ENCODE results near the gene ZNF578. TPM values are rescaled to one million over a fixed set of nuclear protein-coding genes. Genes with fewer than 3 reads are reported as not detected.

ZNF578 gene
- total and polyA plus RNA-seq, 2 donors (not counting 3 experiments of a cell fraction or from before 2014, with no cell fraction given): 0.46 to 1.00 TPM

DNA sequence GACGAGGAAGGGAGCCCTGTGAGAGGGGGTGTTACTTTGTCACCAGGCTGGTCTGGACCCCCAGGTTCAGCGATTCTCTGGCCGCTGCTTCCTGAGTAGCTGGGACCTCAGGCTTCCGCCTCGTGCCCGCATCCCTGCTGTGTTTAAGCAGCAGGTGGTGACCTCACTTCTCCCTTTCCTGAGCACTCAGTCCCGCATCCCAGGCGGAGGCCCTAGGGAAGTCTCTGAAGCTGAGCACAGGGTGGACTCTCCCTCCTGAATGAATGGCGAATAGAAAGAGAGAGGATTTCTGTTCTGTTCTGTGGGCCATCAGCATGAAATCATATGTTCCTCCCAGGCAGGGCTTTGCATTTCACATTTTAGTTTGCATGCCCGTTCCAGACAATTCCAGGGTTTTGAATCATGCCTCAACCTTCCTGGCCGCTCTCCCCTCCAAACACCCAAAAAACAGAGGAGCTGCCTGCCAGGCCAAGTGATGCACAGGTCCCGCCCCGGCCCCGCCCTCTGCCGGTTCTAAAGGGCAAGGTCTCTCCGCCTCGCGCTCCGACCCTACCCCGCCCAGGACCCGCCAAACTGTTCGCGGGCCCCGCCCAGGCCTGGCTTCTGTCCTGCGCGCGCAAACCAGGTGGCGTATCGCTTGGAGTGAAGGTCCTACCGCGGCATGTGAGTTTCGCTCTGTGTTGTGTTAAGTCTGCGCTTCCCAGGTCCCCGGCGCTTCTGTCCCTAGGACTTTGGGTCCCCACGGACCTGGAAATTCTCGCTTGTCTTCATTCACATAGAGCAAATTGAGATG is 39.0 kb downstream of the ZNF578 start:
- intact Hi-C loops (cut with micrococcal nuclease) (no loop called here), dilution Hi-C loops (cut with MboI; ENCODE audit: extremely low pct_ligation_motif_present, low sequenced_read_pairs) (no loop called here)
- Histone ChIP-seq H3K4me2 (ENCODE audit: insufficient read depth, low read length) (no peak overlapping the region), H3K4me1 (ENCODE audit: control insufficient read depth, extremely low read depth, insufficient read depth, low read length) (no peaks in the 10 kb centered on the region), H3K36me3 (ENCODE audit: control insufficient read depth in 2 of 2, extremely low read depth in 1 of 2, insufficient read depth in 2 of 2, low read length in 2 of 2) (no peaks in the 10 kb centered on the region), H2AFZ (ENCODE audit: low read depth, low read length) (no peak overlapping the region), H3K79me2 (ENCODE audit: control insufficient read depth, insufficient read depth, low read length) (no peaks in the 10 kb centered on the region), H3K4me3 (replicated peaks in 1 of 3; ENCODE audit: insufficient read depth in 1 of 3, low read depth in 1 of 3, low read length in 3 of 3) (no peak overlapping the region), H3K27me3 (ENCODE audit: control insufficient read depth in 2 of 2, insufficient read depth in 2 of 2, low read length in 2 of 2) (no peaks in the 10 kb centered on the region), H3K27ac (ENCODE audit: insufficient read depth, low read depth, low read length) (no peak overlapping the region), H4K20me1 (replicated peaks; ENCODE audit: control insufficient read depth, extremely low read depth, insufficient read depth, low read length) (no peaks in the 10 kb centered on the region), H3K9me3 (replicated peaks; ENCODE audit: control insufficient read depth, insufficient read depth, low read length) (no peaks in the 10 kb centered on the region), H3K9ac (replicated peaks; ENCODE audit: extremely low read depth, insufficient read depth, low read length) (no peak overlapping the region), H3K9me1 (replicated peaks; ENCODE audit: control insufficient read depth, extremely low read depth, insufficient read depth, low read length) (no peaks in the 10 kb centered on the region)
- DNase-seq (ENCODE audit: low read depth, low spot score) (no peak), FAIRE-seq (no peak)
- CTCF ChIA-PET: no interaction called here
- POLR2A ChIA-PET: no interaction called here
- no peak for TF ChIP-seq FOS (IDR thresholded peaks at IDR 0.05; ENCODE audit: borderline replicate concordance, insufficient read depth, low read length)
- no TSS peak for BruUV-seq (replicated peaks)

DNA sequence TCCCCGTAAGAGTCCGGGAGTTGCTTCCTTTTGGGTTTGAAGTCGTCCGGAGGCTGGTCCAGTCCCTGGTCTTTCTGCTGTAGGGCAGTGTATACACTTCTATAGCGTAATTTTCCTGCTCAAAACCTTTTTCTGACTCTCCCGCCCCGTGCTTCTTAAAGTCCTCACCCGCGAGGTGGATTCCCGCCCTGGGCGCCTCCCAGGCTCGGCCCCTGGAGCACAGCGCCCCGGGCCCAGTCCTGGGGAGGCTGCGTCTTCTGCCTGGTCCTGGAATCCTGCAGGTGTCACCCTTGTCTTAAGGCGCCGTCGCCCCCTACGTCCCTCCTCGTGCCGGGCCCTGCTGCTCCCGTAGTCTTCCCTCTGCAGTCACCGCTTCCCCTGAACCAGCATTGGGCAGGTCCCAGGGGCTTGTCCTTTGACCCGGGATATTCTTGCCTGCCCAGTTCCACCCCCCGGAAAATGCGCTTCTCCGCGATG is 39.7 kb downstream of the ZNF578 start:
- no peaks in the 10 kb centered on the region for H3K9me3 ChIP-seq (replicated peaks; ENCODE audit: control insufficient read depth, insufficient read depth, low read length)
- DNase-seq (ENCODE audit: low read depth, low spot score): peak; percentile 2
- ChIA-PET CTCF (no interaction called here), POLR2A (no interaction called here)
- H3K9ac ChIP-seq (replicated peaks; ENCODE audit: extremely low read depth, insufficient read depth, low read length): no peak overlapping the region
- TF ChIP-seq FOS (IDR thresholded peaks at IDR 0.05; ENCODE audit: borderline replicate concordance, insufficient read depth, low read length): no peak
- no peak for TF ChIP-seq POLR2A (IDR thresholded peaks at IDR 0.05; ENCODE audit: low read depth, low read length)
- TF ChIP-seq GATA2 (IDR thresholded peaks at IDR 0.05; ENCODE audit: insufficient read depth, insufficient read length, low read depth, low read length): no peak
- TF ChIP-seq JUN (IDR thresholded peaks at IDR 0.05; ENCODE audit: borderline replicate concordance, insufficient read depth, insufficient read length, low read depth): no peak
- TF ChIP-seq EZH2 (IDR thresholded peaks at IDR 0.05; ENCODE audit: borderline replicate concordance, low read depth, low read length, severe bottlenecking): no peak
- no peak for TF ChIP-seq MYC (IDR thresholded peaks at IDR 0.05; ENCODE audit: low read depth, low read length)
- H4K20me1 ChIP-seq (replicated peaks; ENCODE audit: control insufficient read depth, extremely low read depth, insufficient read depth, low read length): no peaks in the 10 kb centered on the region
- FAIRE-seq: no peak
- intact Hi-C loops (cut with micrococcal nuclease) (no loop called here), dilution Hi-C loops (cut with MboI; ENCODE audit: extremely low pct_ligation_motif_present, low sequenced_read_pairs) (no loop called here)
- no TSS peak for BruUV-seq (replicated peaks)
- H3K79me2 ChIP-seq (ENCODE audit: control insufficient read depth, insufficient read depth, low read length): no peaks in the 10 kb centered on the region
- H3K27ac ChIP-seq (ENCODE audit: insufficient read depth, low read depth, low read length): no peak overlapping the region
- no peak overlapping the region for H3K4me3 ChIP-seq (replicated peaks in 1 of 3; ENCODE audit: insufficient read depth in 1 of 3, low read depth in 1 of 3, low read length in 3 of 3)
- no peak overlapping the region for H3K4me2 ChIP-seq (ENCODE audit: insufficient read depth, low read length)
- H3K4me1 ChIP-seq (ENCODE audit: control insufficient read depth, extremely low read depth, insufficient read depth, low read length): no peaks in the 10 kb centered on the region
- no peaks in the 10 kb centered on the region for H3K36me3 ChIP-seq (ENCODE audit: control insufficient read depth in 2 of 2, extremely low read depth in 1 of 2, insufficient read depth in 2 of 2, low read length in 2 of 2)
- no peak overlapping the region for H2AFZ ChIP-seq (ENCODE audit: low read depth, low read length)
- H3K9me1 ChIP-seq (replicated peaks; ENCODE audit: control insufficient read depth, extremely low read depth, insufficient read depth, low read length): no peaks in the 10 kb centered on the region
- H3K27me3 ChIP-seq (ENCODE audit: control insufficient read depth in 2 of 2, insufficient read depth in 2 of 2, low read length in 2 of 2): no peaks in the 10 kb centered on the region
